ENCODE measurements around the gene BTRC. TPM values are rescaled to one million over a fixed set of nuclear protein-coding genes. Genes with fewer than 3 reads are reported as not detected.

The BTRC gene
- total RNA-seq, 1 experiment from 2014 or later = 29.1 TPM

DNA sequence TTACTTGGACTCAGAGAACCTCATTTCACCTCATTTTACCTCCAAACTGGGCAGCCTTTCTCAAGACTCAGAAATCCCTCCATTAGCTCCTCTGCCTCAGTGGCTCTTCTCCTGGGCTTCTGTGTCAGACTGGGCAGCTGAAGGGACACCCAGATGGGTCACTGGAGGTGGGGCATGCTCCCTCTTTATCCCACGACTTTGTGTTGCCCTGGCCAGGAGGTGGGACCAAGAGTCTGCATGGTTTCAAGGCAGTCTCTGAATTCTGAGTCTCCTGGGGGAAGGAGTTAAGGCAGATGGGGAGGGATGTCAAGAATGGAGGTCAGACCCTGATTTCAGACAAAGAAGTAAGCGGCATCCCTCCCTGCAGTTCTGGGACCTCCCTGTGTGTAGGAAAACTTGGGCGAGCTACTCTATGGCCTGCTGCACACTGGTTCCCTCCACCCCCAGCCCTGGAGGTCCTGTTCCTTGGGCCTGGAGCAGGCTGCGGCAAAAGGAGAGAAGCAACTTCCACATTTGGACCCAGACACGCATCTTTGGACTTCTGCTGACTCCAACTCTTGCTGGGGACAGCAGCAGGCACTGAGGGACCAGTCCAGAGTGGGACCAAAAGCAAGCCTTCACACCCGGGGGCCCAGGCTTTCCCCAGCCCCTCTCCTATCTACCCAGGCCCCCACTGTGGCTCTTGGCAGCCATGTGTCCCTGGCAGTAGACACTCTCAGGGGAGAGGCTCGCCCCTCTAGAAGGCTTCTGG lies 223.3 kb downstream of the BTRC start:
- no TSS peak for BruUV-seq (replicated peaks)
- Histone ChIP-seq H3K36me3 (ENCODE audit: control insufficient read depth in 1 of 2, insufficient read depth in 2 of 2, low read length in 2 of 2) (peaks cover 0 to 2% of the 10 kb centered on the region in 2 experiments; a peak in 1 of 4 replicates), H4K20me1 (ENCODE audit: insufficient read depth) (no peaks in the 10 kb centered on the region), H3K9ac (ENCODE audit: low read length) (no peak overlapping the region), H3K79me2 (ENCODE audit: insufficient read depth, low read length) (no peaks in the 10 kb centered on the region), H3K9me2 (ENCODE audit: insufficient read depth) (no peaks in the 10 kb centered on the region), H3K4me3 (replicated peaks in 1 of 2; ENCODE audit: low read depth in 1 of 2, low read length in 2 of 2) (no peak overlapping the region), H3K4me1 (ENCODE audit: control insufficient read depth in 1 of 2, insufficient read depth in 2 of 2, low read length in 2 of 2) (peaks cover 0 to 5% of the 10 kb centered on the region in 2 experiments; a peak in 1 of 4 replicates), H2AFZ (ENCODE audit: low read depth, low read length, poor library complexity, severe bottlenecking) (no peak overlapping the region), H3K4me2 (ENCODE audit: low read length) (no peak overlapping the region), H3K9me3 (ENCODE audit: control insufficient read depth in 1 of 2, insufficient read depth in 1 of 2, low read depth in 1 of 2, low read length in 2 of 2) (no peaks in the 10 kb centered on the region), H3K27ac (ENCODE audit: low read depth, low read length) (no peak overlapping the region), H3K27me3 (ENCODE audit: insufficient read depth, low read length) (no peaks in the 10 kb centered on the region)
- DNase-seq (ENCODE audit: low read depth, low spot score) = no peak
- ATAC-seq = no peak
- RAD21 ChIA-PET (ENCODE audit: low non-redundant PET in 1 of 2, low total read pairs in 2 of 2, uncharacterized antibody in 2 of 2, unreplicated experiment in 2 of 2) = interaction anchor here in 1 of 2 experiments (1.7 kb wide), 1 partner anchor 9 kb away, joined by 3 read pairs; no protein-coding TSS in a partner anchor
- TF ChIP-seq, protein P1, sequence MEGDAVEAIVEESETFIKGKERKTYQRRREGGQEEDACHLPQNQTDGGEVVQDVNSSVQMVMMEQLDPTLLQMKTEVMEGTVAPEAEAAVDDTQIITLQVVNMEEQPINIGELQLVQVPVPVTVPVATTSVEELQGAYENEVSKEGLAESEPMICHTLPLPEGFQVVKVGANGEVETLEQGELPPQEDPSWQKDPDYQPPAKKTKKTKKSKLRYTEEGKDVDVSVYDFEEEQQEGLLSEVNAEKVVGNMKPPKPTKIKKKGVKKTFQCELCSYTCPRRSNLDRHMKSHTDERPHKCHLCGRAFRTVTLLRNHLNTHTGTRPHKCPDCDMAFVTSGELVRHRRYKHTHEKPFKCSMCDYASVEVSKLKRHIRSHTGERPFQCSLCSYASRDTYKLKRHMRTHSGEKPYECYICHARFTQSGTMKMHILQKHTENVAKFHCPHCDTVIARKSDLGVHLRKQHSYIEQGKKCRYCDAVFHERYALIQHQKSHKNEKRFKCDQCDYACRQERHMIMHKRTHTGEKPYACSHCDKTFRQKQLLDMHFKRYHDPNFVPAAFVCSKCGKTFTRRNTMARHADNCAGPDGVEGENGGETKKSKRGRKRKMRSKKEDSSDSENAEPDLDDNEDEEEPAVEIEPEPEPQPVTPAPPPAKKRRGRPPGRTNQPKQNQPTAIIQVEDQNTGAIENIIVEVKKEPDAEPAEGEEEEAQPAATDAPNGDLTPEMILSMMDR (IDR thresholded peaks at IDR 0.05 in 2 of 3, conservative IDR thresholded peaks at IDR 0.05 in 1 of 3; ENCODE audit: borderline replicate concordance in 1 of 3, insufficient read depth in 1 of 3, low read depth in 2 of 3, low read length in 2 of 3) = no peak
- no peak for TF ChIP-seq YY1 (IDR thresholded peaks at IDR 0.05; ENCODE audit: extremely low read depth, insufficient replicate concordance, low read depth, low read length)
- no peak for TF ChIP-seq SP1 (IDR thresholded peaks at IDR 0.05; ENCODE audit: low read depth)
- TF ChIP-seq EGR1 (IDR thresholded peaks at IDR 0.05; ENCODE audit: low read depth) = no peak
- no peak for TF ChIP-seq JUND (IDR thresholded peaks at IDR 0.05)
- no peak for TF ChIP-seq ATF3 (IDR thresholded peaks at IDR 0.05)
- no peak for TF ChIP-seq POLR2AphosphoS5 (IDR thresholded peaks at IDR 0.05; ENCODE audit: low read depth, low read length)
- intact Hi-C loops (cut with micrococcal nuclease) = loop anchor here (10.0 kb wide), 1 partner anchor 512 kb away; the partner anchor contains the start of gene KAZALD1
- POLR2A ChIA-PET = no interaction called here
- CTCF ChIA-PET = interaction anchor here (0.6 to 1.8 kb wide), 5 partner anchors 25 to 363 kb away, joined by 3 to 6 read pairs (median 4); no protein-coding TSS in a partner anchor

All from HCT116 (cell line).